ENCODE data around the gene CADM4. TPM values are rescaled to one million over a fixed set of nuclear protein-coding genes. Genes with fewer than 3 reads are reported as not detected.

Gene CADM4
- total and polyA plus RNA-seq, 2 of the 8 experiments (the other 6 are each of a cell fraction or from before 2014, with no cell fraction given) = 13.5 to 25.0 TPM

DNA sequence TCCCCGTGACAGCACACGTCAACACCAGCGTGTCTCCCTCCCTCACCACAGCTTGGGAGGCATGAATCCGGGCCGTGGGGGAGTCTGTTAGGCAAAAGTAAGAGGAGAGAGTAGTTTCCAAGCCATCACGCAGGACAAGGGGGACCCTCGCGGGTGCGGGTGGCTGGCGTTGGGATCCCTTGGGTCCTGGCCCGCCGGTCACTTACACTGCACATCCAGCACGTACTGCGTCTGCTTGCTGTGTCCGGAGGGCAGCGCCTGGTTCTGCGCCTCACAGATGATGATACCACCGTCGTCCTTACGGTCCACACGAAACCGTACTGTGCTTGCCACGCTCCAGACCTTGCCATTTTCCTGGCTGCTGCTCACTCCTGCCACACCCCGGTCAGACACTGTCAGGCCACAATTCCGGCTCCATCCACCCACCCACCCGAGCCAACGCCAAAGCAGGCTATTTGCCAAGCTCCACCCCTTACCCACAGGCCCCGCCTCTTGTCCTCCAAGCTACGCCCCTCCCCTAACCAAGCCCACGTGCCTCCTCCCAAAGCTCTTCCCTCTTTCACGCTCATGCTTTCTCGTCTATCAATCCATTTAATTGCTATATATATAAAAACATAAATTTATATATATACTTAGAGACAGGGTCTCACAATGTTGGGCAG, 13.6 kb downstream of the CADM4 start:
- no peaks in the 10 kb centered on the region for H3K79me1 ChIP-seq (ENCODE audit: low read depth, low read length)
- H2AFZ ChIP-seq (ENCODE audit: low read length) = no peak overlapping the region
- H3K4me1 ChIP-seq (replicated peaks in 1 of 4; ENCODE audit: control insufficient read depth in 3 of 4, insufficient read depth in 4 of 4, low read length in 3 of 4) = peaks cover 0 to 6% (median 3%) of the 10 kb centered on the region in 4 experiments; a peak in 2 of 7 replicates
- peaks cover 1 to 4% of the 10 kb centered on the region in 2 experiments for H4K20me1 ChIP-seq (replicated peaks in 1 of 2; ENCODE audit: control insufficient read depth in 1 of 2, insufficient read depth in 2 of 2, low read length in 2 of 2)
- no peak overlapping the region for H3K4ac ChIP-seq (replicated peaks; ENCODE audit: insufficient read length, low read depth, low read length)
- peak overlapping the region; percentile 60; the same call in 1 of the 2 replicates for H2BK12ac ChIP-seq (ENCODE audit: low read depth, low read length)
- WGBS, 2 experiments (ENCODE audit: extremely low coverage in 1 of 2, insufficient coverage in 1 of 2, insufficient read length in 1 of 2, insufficient replicate concordance in 2 of 2, low coverage in 1 of 2, low lambda C conversion rate in 2 of 2, missing lambda C conversion rate in 1 of 2) = 88% methylated on average over 32 of the region's 32 CpGs; no CpG with 5 or more reads in 1 of the 2 experiments
- H3K23me2 ChIP-seq (ENCODE audit: low read depth, low read length) = no peaks in the 10 kb centered on the region; the same call in 1 of the 2 replicates
- no peak overlapping the region for H3K23ac ChIP-seq (ENCODE audit: insufficient read length)
- no peaks in the 10 kb centered on the region; a peak in 1 of 4 replicates for H3K79me2 ChIP-seq (ENCODE audit: control insufficient read depth in 1 of 2, insufficient read depth in 2 of 2, low read length in 2 of 2)
- H2BK15ac ChIP-seq (ENCODE audit: low read length) = 0 out of 2 replicates have a peak overlapping the region, but pooled peaks have one; percentile 61
- DNase-seq (ENCODE audit: low read depth in 1 of 2, low spot score in 2 of 2) (peak in 1 of 2 experiments; percentile 79), FAIRE-seq (no peak)
- TF ChIP-seq KDM1A (IDR thresholded peaks at IDR 0.05; ENCODE audit: borderline replicate concordance, low read length) (no peak), POLR2A (IDR thresholded peaks at IDR 0.05; ENCODE audit: control extremely low read depth in 1 of 2, low read depth in 2 of 2, low read length in 2 of 2) (no peak), MAFK (IDR thresholded peaks at IDR 0.05; ENCODE audit: low read depth, low read length) (no peak), KDM4A (IDR thresholded peaks at IDR 0.05; ENCODE audit: low read depth, low read length, severe bottlenecking) (no peak)
- TF ChIP-seq, protein P1, sequence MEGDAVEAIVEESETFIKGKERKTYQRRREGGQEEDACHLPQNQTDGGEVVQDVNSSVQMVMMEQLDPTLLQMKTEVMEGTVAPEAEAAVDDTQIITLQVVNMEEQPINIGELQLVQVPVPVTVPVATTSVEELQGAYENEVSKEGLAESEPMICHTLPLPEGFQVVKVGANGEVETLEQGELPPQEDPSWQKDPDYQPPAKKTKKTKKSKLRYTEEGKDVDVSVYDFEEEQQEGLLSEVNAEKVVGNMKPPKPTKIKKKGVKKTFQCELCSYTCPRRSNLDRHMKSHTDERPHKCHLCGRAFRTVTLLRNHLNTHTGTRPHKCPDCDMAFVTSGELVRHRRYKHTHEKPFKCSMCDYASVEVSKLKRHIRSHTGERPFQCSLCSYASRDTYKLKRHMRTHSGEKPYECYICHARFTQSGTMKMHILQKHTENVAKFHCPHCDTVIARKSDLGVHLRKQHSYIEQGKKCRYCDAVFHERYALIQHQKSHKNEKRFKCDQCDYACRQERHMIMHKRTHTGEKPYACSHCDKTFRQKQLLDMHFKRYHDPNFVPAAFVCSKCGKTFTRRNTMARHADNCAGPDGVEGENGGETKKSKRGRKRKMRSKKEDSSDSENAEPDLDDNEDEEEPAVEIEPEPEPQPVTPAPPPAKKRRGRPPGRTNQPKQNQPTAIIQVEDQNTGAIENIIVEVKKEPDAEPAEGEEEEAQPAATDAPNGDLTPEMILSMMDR (IDR thresholded peaks at IDR 0.05; ENCODE audit: control extremely low read depth in 1 of 3, insufficient read depth in 1 of 3, low read depth in 1 of 3, low read length in 3 of 3) = peak in 2 of 3 experiments; percentile 15 to 39; a peak in 3 of 4 replicates
- H4K8ac ChIP-seq (ENCODE audit: extremely low read depth, insufficient read depth, low read length) = no peak overlapping the region
- H3K9ac ChIP-seq (replicated peaks in 1 of 4; ENCODE audit: extremely low read depth in 1 of 4, low read depth in 3 of 4, low read length in 3 of 4) = no peak overlapping the region
- no peaks in the 10 kb centered on the region; a peak in 2 of 8 replicates for H3K36me3 ChIP-seq (ENCODE audit: control insufficient read depth in 2 of 4, insufficient read depth in 4 of 4, low read length in 3 of 4)
- H2AK5ac ChIP-seq (ENCODE audit: low read depth, low read length) = 0 out of 2 replicates have a peak overlapping the region, but pooled peaks have one; percentile 26
- H3K56ac ChIP-seq (replicated peaks; ENCODE audit: insufficient read length, low read depth, low read length) = no peak overlapping the region
- peak overlapping the region; percentile 66; the same call in 1 of the 2 replicates for H2BK5ac ChIP-seq (ENCODE audit: low read depth, low read length)
- H2BK20ac ChIP-seq (ENCODE audit: low read length) = no peak overlapping the region
- no peak overlapping the region for H3K14ac ChIP-seq (ENCODE audit: insufficient read length)
- H3K27me3 ChIP-seq (replicated peaks in 1 of 4; ENCODE audit: control insufficient read depth in 3 of 4, extremely low read depth in 1 of 4, insufficient read depth in 3 of 4, low read length in 3 of 4) = no peaks in the 10 kb centered on the region
- H3K4me3 ChIP-seq (ENCODE audit: extremely low read depth in 1 of 4, insufficient read depth in 2 of 4, low read depth in 3 of 4, low read length in 4 of 4) = no peak overlapping the region
- no peak overlapping the region for H4K5ac ChIP-seq (ENCODE audit: insufficient read length, low read depth, low read length)
- no peak overlapping the region for H2BK120ac ChIP-seq (replicated peaks; ENCODE audit: low read depth, low read length)
- H4K91ac ChIP-seq (replicated peaks; ENCODE audit: insufficient read length, low read length) = no peak overlapping the region
- ChIA-PET POLR2A (ENCODE audit: partially characterized antibody) (interaction anchor here (1.3 to 1.4 kb wide), 2 partner anchors 9 to 31 kb away, joined by 3 to 9 read pairs; no protein-coding TSS in a partner anchor), CTCF (ENCODE audit: partially characterized antibody) (interaction anchor here (0.5 to 3.8 kb wide), 30 partner anchors 9 to 150 kb away, joined by 3 to 30 read pairs (median 4); partner anchors contain the start of genes IRGQ, SRRM5 and ZNF576)
- H3K27ac ChIP-seq (ENCODE audit: low read depth, low read length) = no peak overlapping the region
- no peak overlapping the region for H3K4me2 ChIP-seq (ENCODE audit: insufficient read depth in 1 of 2, low read depth in 2 of 2, low read length in 2 of 2)
- no peaks in the 10 kb centered on the region for H3K9me3 ChIP-seq (ENCODE audit: insufficient read depth in 2 of 2, low read depth in 1 of 2, low read length in 1 of 2)
- no peak overlapping the region for H3K18ac ChIP-seq (ENCODE audit: extremely low read depth, low read length)
